HUDEP-2 (cell line): ENCODE measurements around the gene SYNM.
A peak's percentile ranks its signal among the peaks of the same experiment; 100 is the strongest.
"Not testable (repeated sequence)": the region's sequence is repeated elsewhere in the genome, so short reads cannot be mapped to it uniquely, and the experiment has no call there.

Experiments used
- DNase-seq, 76 experiments: peaks; one replicate each; lab custom pipeline; 2025; ENCODE audit not compliant: unreplicated experiment in 76 of 76; lab: John Stamatoyannopoulos, UW

The SYNM gene

DNA sequence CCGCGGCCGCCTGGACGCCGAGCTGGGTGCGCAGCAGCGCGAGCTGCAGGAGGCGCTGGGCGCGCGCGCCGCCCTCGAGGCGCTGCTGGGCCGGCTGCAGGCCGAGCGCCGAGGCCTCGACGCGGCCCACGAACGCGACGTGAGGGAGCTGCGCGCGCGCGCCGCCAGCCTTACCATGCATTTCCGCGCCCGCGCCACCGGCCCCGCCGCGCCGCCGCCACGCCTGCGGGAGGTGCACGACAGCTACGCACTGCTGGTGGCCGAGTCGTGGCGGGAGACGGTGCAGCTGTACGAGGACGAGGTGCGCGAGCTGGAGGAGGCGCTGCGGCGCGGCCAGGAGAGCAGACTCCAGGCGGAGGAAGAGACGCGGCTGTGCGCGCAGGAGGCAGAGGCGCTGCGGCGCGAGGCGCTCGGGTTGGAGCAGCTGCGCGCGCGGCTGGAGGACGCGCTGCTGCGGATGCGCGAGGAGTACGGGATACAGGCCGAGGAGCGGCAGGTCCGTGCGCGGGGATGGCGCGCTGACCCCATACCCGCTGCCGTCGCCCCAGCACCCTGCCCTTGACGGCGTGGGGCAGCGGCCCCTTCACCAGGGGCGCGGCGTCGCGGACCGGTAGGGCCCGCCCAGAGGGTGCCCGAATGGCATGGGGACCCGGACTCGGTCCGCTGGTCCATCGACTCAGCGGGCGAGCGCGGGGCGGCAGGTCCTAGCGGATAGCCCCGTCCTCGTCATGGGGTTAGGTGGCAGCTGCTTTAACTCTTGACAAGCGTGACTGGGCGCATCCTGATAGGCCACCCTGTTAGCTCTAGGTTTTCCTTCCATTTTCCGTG lies 848 bp downstream of the SYNM start:
- DNase-seq: peak in 10 of 76 experiments; percentile 2 to 20 (median 10)

DNA sequence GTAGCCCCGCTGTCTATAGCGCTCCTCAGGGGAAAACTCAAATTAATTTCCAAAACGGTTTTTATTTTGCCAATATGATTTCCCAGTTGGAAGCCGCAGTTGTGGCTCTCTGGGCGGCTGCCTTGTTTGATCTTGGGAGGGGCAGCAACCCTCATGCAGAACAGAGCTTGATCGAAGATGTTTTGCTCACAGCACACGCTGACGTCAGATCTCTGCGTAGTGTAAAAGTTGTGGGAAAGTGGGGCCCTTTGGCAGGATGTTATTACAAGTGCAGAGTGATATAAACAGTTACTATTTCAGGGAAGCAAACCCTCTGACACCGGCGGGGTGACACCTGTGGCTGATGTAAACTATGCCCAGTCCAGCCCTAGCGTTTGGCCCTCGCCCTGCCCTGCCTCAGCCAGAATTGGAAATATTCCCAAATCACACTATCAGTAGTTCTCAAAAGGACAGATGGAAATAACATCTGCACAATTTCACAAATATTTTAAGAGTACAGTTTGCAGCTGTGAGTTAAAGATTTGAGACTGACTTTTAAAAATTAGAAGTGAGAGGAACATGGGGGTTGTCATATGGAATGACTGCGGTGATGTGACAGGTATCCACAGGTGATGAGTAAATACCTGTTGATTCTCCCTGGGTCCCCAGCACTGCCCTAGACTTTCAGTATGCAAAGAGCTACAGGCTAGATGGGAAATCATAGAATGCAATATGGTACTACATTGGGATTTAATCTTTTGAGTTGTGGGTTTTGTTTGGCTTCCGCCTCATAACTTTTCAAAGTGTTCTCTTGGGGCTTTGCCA lies 1.7 kb downstream of the SYNM start:
- no peak for DNase-seq

DNA sequence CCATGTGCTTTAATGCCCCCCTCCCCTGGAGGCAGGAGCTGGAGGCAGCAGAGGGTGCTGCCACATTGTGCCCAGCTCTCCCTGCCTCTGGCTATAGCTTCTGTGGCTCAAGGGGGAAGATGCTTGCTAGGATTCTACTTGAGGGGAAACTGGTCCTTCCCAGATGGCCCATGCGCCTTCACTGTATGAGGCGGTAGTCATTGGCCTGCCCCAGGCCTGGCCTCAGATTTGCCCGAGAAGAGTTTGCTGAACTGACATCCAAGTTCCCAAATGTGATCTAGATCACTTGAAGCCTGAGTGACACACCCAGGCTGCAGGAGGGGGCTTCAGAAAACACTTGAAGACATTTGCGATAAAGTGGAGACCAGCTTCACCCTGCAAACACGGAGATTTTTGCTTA lies 4.1 kb downstream of the SYNM start:
- DNase-seq: no peak

DNA sequence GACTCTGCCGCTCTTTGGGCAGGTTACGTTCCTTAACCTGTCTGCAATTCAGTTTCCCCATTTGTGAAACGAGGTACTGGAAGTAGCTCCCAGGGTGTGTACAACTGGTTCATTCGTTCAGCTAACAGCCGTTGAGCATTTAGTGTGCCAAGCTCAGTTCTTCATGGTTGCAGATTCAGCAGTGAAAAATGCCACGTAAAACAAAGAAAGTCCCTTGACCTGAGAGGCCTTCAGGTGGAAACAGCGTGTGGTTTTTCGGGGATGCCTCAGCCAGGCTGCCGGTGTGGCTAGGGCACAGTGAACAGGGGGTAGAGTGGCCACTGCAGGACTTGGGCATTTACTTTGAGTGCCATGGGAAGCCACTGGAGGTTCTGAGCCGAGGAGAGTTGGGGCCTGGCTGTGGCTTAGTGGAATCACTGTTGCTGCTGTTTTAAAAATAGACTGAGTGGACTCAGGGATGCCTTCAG lies 4.7 kb downstream of the SYNM start:
- DNase-seq: no peak

DNA sequence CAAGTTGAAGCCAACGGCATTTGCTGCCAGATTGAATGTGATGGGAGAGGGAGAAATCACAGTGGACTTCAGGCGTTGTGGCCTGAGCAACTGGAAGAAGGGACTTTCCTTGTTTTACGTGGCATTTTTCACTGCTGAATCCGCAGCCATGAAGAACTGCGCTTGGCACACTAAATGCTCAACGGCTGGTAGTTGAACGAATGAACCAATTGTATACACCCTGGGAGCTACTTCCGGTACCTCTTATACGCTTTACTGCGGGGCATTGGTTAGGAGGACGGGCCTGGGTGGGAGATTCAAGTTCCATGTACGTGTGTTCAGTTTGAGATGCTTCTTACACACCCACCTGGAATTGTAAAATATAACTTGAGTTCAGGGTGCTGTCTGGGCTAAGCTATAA lies 5.2 kb downstream of the SYNM start:
- no peak for DNase-seq

DNA sequence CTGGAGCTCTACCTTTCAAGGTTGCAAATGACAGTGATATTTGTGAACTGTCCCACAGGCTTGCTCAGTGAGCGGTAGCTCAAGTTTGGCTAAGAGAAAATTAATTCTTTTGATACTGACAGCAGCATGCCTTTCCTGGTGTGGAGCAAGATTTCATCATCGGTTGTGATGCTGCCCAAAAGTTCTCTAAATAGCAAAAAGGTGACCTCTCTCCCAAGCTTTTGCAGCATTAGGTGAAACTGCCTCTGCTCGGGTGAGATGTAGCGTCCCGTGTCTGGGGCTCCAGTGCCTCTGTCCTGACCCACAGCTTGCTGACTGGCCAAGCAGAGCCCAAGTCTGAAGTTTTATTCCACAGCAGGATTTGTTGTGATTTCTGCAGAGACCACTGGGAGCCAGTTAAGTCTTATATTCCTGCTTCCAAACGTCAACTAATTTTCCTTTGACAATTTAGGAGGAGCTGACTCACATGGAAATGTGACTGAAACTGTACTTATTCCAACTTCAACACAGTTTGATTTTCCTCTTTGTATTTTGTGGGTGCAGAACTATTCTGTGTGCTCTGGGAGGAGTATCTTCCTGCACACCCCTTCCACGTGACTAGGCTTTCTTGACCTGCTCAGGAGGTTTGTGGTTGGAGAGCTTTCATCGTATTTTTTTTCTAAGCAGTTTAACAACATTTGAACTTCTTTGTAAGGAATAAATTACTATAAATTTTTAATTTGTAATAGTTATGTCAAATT lies 5.9 kb downstream of the SYNM start:
- DNase-seq: no peak

DNA sequence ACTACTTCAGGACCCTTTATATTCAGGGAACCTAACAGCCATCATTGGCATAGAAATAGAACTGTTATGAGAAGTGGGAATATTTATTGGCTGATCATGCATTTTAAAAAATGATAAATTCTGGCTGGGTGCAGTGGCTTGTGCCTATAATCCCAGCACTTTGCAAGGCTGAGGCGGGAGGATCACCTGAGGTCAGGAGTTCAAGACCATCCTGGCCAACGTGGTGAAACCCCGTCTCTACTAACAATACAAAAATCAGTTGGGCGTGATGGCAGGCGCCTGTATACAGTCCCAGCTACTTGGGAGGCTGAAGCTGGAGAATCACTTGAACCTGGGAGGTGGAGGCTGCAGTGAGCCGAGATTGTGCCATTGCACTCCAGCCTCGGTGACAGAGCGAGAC lies 6.8 kb downstream of the SYNM start:
- DNase-seq: not testable (repeated sequence)

DNA sequence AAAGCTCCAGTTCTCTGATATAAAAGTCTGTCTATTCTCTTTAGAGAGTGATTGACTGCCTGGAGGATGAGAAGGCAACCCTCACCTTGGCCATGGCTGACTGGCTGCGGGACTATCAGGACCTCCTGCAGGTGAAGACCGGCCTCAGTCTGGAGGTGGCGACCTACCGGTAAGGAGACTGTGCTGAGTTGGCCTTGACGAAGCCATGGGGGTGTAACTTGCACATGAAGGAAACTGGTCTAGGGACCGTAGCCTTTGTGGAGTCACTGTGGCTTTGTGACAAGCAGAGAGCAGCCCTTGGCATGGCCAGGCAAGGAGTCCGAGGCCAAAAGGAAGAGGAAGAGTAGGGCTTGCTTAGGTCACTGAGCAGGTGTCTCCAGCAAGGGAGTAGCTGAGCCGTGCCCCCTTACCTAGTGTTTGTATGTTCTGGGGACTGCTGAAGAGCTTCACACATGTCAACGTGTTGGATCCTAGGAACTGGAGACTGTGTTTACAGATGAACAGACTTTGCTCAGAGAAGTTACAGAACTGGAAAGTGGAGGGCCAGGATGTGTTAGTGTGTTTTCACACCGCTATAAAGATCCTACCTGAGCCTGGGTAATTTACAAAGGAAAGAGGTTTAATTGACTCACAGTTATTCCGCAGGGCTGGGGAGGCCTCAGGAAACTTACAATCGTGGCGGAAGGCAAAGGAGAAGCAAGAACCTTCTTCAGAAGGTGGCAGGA lies 8.8 kb downstream of the SYNM start:
- no peak for DNase-seq

DNA sequence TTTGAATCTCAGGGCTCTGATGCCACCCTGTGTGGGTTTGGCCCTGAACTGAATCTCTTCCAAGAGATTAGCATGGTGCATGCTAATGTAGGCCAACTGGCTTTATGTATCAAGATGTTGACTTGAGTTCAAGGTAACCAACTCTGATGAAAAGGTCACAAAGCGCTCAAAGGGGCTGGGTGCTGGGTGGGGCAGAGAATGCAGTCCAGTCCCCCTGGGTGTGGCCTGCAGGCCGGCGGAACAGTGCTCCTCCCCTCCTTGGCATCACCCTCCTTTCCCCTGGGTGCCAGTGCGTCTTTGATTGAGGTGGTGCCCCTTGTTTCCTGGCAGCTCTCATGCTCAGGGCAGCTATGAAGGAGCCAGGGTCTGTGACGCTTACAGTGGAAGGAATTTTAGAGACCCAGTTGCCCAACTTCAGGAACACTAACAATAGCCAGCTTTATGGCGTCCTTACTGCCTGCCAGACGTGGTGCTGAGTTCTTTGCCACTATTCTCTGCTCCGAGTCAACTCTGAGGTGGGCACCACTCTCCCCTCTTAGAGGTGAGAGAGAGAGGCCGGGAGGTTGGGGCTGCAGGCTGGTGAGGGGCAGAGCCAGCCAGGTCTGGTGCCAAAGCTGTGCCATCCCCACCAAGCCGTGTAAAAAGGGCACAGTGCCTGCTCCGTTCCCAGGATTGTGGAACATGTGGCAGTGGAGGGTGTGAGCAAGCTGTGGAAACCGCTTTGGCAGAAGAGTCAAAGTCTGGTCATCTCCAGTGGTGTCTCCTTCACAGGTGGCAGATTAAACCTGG lies 9.8 kb downstream of the SYNM start:
- DNase-seq: no peak

DNA sequence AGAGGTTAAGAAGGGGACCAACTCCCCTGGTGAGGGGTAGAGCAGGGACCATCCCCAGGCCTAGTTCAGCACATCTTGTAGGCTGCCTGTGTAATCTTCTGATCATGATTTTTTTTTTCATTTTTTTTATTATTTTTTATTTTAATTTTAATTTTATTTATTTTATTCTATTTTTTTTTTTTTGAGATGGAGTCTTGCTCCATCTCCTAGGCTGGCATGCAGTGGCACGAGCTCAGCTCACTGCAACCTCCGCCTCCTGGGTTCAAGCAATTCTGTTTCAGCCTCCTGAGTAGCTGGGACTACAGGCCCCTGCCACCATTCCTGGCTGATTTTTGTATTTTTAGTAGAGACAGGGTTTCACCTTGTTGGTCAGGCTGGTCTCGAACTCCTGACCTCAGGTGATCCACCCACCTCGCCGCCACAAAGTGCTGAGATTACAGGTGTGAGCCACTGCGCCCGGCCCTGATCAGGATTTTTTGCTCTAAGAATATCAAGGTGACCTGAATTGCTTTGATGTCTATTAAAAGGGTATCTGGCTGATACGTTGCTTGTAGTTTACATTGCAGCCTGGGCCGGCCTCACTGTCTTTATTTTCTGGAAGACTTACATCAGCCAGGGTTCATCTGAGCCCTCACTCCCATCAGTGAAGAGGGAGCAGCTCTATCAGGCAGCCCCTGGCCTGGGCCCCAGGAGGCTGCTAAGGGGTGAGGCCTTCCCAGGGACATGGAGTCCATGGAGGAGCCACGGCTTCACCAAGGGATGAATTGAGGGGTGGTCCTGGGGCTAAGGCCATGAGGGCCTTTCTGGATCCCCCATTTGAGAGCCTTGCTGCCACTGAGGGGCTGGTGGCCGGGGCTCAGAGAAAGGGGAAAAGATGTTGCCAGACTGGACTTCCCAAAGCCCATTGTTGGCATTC lies 10.7 kb downstream of the SYNM start:
- DNase-seq: no peak

DNA sequence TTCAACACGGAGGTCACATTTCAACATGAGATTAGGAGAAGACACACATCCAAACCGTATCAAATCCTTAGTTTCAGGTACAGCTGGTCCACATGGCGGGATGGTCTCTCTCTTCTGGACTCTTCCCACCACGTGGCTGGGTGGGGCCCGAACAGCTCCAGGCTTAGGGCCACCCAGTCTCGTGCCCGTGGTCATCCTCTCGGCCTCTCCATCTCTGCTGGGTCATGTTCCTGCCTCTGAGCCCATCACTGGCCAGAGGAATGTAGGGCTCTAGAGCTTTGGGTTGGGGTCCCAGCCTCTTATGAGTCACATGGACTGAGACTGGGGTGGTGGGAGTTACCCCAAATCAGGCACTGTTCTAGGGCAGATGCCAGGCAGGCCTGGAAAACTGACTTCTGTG lies 12.2 kb downstream of the SYNM start:
- no peak for DNase-seq

DNA sequence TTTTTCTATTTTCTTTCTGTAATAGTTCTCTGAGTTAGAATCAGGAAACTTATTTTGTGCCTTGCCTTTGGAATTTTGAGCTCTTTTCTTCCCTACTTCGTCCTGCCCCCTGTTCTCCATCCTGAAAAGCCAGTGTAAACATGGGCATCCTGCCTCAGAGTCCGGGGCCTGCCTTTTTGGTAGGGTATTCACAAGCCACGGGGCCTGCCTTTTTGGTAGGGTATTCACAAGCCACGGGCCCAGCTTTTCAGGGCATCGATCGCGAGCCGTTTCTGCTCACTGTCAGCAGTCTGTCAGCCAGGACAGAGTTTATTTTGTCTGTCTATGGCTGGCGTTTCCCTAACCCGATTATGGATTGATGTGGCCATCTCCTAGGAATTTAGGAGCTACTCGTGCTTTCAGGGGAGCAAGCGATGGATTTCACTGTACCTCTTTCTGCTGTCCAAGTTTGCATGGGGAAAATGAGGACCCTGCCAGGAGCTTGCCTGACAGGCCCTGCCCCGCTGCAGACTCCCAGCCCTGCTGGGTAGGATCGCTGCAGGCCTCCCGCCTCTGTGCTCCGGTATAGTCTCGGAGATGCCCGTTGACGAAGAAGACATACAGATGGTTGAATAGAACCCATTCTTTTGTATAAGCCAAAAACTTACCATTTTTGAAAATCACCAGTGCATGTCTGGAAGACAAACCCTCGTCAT lies 12.8 kb downstream of the SYNM start:
- no peak for DNase-seq

DNA sequence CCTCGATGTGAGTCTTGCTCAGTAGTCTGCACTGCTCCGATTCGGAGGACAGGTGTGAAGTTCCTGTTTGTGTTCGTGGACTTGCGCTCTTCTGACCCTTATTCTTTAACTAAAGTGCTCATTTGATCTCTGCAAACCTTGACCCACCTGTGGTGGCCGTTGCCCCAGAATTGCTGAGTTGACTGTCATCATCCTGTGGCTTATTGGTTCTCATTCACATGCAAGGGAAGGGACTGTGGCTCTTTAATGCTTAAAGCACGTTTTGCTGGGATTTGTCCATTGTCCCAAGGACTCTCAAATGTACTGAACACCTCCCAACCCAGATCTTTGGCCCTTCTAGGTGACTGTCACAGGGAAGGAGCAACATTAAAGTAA lies 13.4 kb downstream of the SYNM start:
- no peak for DNase-seq

DNA sequence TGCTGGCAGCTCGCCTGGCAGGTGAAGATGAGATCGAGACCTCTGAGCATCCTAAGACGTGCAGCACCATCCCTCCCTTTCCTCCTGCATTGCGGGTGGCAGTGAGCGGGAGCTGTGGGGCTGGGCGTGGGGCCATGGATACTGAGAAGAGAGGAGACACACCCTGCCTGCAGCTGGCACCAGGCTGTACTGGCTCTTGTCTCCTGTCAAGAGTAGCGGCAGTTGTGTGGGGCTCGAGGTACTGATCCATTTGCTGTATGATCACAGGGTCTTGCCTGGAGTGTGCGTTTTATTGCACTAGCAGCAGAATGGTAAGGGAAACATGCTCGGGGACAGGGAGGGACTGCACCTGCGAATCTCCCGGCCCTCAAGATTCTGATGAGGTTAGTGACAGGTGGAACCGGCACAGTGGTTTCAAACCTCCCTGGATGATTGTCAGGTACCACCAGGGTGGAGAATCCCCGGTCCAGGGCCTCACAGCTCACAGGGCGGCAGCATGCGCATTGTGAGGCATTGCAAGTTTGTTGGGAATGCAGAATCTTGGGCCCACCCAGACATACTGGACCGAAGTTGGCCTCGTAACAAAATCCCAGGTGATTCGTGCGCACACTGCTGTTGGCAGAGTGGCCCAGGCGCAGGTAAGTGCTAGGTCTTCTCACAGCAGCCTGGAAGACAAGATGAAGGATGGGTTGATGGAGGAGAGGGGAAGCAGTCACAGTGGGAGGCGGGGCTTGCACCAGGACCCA lies 14.1 kb downstream of the SYNM start:
- no peak for DNase-seq

DNA sequence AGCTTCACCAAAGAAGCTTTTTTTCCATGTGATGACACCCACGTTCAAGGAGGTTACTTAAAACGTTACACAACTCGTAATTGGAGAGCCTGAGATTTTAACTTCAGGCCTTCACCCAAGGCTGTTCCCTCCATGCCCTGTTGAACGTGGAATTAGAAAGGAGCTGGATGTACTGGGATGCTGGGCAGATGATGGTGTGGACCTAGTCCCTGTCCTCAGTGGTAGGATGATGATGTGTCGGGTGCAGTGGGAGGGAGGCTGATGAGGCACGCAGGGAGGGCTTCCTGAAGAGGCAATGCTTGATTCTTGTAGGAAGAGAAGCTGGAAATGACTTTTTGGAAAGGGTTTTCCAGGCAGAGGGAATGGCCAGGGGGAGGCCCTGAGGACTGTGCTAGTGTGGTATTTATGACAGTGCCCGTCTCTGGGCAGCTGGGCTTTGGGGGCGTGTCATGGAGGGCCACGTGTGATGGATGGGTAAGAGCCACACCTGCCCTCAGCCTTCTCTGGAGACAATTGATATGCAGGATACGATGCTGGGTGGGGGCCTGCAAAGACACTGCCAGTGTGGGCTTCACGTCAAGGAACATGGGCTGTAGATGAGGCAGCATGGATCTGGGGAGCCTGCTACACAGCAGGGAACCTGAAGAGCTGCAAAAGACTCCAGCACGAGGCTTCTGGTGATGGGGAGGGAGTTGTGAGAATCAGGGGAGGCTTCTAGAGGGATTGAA lies 15.3 kb downstream of the SYNM start:
- DNase-seq: no peak

DNA sequence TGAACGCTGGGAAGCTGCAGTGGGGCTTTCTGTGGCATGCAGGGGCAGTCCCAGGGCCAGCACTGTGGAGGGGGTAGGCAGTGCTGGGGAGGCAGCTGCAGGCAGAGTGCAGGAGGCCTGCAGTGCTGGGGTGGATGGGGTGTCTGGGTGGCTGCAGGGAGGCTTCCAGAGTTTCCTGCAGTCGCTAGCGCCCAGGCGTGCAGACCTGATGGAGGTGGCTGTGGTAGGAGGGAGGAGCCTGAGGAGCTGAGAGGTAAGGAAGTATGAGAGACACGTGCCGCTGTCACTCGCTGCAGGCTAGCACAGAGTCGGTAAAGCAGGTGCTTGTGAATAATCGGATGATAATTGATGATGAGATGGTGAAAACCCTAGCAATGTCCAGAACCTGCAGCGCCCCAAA lies 16.3 kb downstream of the SYNM start:
- no peak for DNase-seq
